ENCODE data around the gene HRH3.

DNA sequence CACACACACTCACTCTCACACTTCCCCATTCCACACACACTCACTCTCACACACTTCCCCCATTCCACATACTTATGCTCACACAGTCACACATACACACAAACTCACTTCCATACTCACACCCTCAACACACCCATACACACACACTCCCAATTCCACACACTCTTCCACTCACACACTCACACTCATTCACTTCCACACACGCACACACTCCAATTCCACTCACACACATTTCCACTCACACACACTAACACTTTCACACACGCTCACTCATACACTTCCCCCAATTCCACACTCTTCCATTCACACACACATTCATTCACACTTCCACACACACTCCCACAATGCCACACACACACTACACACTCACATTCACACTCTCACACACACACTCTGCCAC is 10.2 kb upstream of the HRH3 start:
- TF ChIP-seq, protein P1, sequence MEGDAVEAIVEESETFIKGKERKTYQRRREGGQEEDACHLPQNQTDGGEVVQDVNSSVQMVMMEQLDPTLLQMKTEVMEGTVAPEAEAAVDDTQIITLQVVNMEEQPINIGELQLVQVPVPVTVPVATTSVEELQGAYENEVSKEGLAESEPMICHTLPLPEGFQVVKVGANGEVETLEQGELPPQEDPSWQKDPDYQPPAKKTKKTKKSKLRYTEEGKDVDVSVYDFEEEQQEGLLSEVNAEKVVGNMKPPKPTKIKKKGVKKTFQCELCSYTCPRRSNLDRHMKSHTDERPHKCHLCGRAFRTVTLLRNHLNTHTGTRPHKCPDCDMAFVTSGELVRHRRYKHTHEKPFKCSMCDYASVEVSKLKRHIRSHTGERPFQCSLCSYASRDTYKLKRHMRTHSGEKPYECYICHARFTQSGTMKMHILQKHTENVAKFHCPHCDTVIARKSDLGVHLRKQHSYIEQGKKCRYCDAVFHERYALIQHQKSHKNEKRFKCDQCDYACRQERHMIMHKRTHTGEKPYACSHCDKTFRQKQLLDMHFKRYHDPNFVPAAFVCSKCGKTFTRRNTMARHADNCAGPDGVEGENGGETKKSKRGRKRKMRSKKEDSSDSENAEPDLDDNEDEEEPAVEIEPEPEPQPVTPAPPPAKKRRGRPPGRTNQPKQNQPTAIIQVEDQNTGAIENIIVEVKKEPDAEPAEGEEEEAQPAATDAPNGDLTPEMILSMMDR (IDR thresholded peaks at IDR 0.05), result no peak
- TF ChIP-seq EP300 (IDR thresholded peaks at IDR 0.05), result no peak
